GM18499 (cell line): ENCODE measurements around the gene SUN2.

ENCODE experiments used
- ATAC-seq: cut with Tn5 transposase; IDR thresholded peaks from one replicate; pipeline ENCODE4 v1.9.1; 2021; ENCODE audit warnings: moderate number of reproducible peaks; ENCODE audit not compliant: insufficient read depth, unreplicated experiment

Gene SUN2

GRCh38 chr22:38777087-38777671 is 21.4 kb upstream of the SUN2 start:
- ATAC-seq = no peak

GRCh38 chr22:38776086-38776485 is 20.3 kb upstream of the SUN2 start:
- no peak for ATAC-seq

GRCh38 chr22:38775656-38776055 is 19.9 kb upstream of the SUN2 start:
- no peak for ATAC-seq

GRCh38 chr22:38774496-38775166 is 18.8 kb upstream of the SUN2 start:
- no peak for ATAC-seq

GRCh38 chr22:38773363-38773946 is 17.7 kb upstream of the SUN2 start:
- no peak for ATAC-seq

- no peak for ATAC-seq
Observed at GRCh38 chr22:38772623-38772873, 16.8 kb upstream of the SUN2 start.

GRCh38 chr22:38770257-38770949 is 14.6 kb upstream of the SUN2 start:
- ATAC-seq = no peak

- no peak for ATAC-seq
Observed at GRCh38 chr22:38768036-38768435, 12.2 kb upstream of the SUN2 start.

GRCh38 chr22:38767313-38767712 is 11.5 kb upstream of the SUN2 start:
- ATAC-seq = no peak

GRCh38 chr22:38766076-38766777 is 10.4 kb upstream of the SUN2 start:
- ATAC-seq = no peak

- ATAC-seq = no peak
Observed at GRCh38 chr22:38762551-38762983, 6.8 kb upstream of the SUN2 start.

GRCh38 chr22:38761202-38762162 is 5.7 kb upstream of the SUN2 start:
- no peak for ATAC-seq

GRCh38 chr22:38760477-38761201 is 4.8 kb upstream of the SUN2 start:
- no peak for ATAC-seq

GRCh38 chr22:38759005-38759404 is 3.2 kb upstream of the SUN2 start:
- ATAC-seq = no peak

- no peak for ATAC-seq
Observed at GRCh38 chr22:38758276-38758945, 2.6 kb upstream of the SUN2 start.

- ATAC-seq = no peak
Observed at GRCh38 chr22:38757464-38757757, 1.6 kb upstream of the SUN2 start.

- no peak for ATAC-seq
Observed at GRCh38 chr22:38756711-38757463, 1.1 kb upstream of the SUN2 start.
